ENCODE data around the gene ST7. TPM values are rescaled to one million over a fixed set of nuclear protein-coding genes. Genes with fewer than 3 reads are reported as not detected.

ST7 gene
- total and polyA plus RNA-seq, 7 experiments from 2014 or later, result 2.1 to 6.4 (median 4.1) TPM

- Mint-ChIP-seq H3K4me1 (peaks cover 0 to 3% (median 0%) of the 10 kb centered on the region in 7 donors), H3K9me3 (no peaks in the 10 kb centered on the region), H3K27me3 (no peaks in the 10 kb centered on the region), H3K4me3 (no peak overlapping the region), H3K27ac (no peak overlapping the region), H3K36me3 (peaks cover 0 to 18% (median 7%) of the 10 kb centered on the region in 5 donors)
- ChIA-PET POLR2A (no interaction called here), CTCF (no interaction called here)
- no peak overlapping the region for H3K4me3 ChIP-seq (ENCODE audit: low read length)
- H3K4me1 ChIP-seq (ENCODE audit: control insufficient read depth in 2 of 2, insufficient read depth in 2 of 2, low read length in 2 of 2), result no peaks in the 10 kb centered on the region
- H3K27ac ChIP-seq (ENCODE audit: low read depth, low read length), result no peak overlapping the region
- no peaks in the 10 kb centered on the region for H3K27me3 ChIP-seq (ENCODE audit: control insufficient read depth in 2 of 2, insufficient read depth in 2 of 2, low read length in 2 of 2)
- no peaks in the 10 kb centered on the region for H3K9me3 ChIP-seq (ENCODE audit: control insufficient read depth in 2 of 3, low read length in 3 of 3)
- intact Hi-C loops (cut with micrococcal nuclease), result no loop called here
- DNase-seq, result no peak
- no peaks in the 10 kb centered on the region for H3K36me3 ChIP-seq (ENCODE audit: control insufficient read depth in 2 of 3, insufficient read depth in 3 of 3, low read length in 3 of 3)
- ATAC-seq, result no peak
Measured at GRCh38 chr7:117137868-117138267, 184.6 kb downstream of the ST7 start.

GRCh38 chr7:117138495-117138894, 185.2 kb downstream of the ST7 start:
- ATAC-seq, result no peak
- Histone ChIP-seq H3K27me3 (ENCODE audit: control insufficient read depth in 2 of 2, insufficient read depth in 2 of 2, low read length in 2 of 2) (no peaks in the 10 kb centered on the region), H3K36me3 (ENCODE audit: control insufficient read depth in 2 of 3, insufficient read depth in 3 of 3, low read length in 3 of 3) (no peaks in the 10 kb centered on the region), H3K4me3 (ENCODE audit: low read length) (no peak overlapping the region), H3K27ac (ENCODE audit: low read depth, low read length) (no peak overlapping the region), H3K9me3 (ENCODE audit: control insufficient read depth in 2 of 3, low read length in 3 of 3) (no peaks in the 10 kb centered on the region), H3K4me1 (ENCODE audit: control insufficient read depth in 2 of 2, insufficient read depth in 2 of 2, low read length in 2 of 2) (no peaks in the 10 kb centered on the region)
- Mint-ChIP-seq H3K4me3 (no peak overlapping the region), H3K4me1 (peaks cover 0 to 8% (median 0%) of the 10 kb centered on the region in 7 donors), H3K36me3 (peaks cover 0 to 21% (median 8%) of the 10 kb centered on the region in 5 donors), H3K27ac (no peak overlapping the region), H3K9me3 (no peaks in the 10 kb centered on the region), H3K27me3 (no peaks in the 10 kb centered on the region)
- POLR2A ChIA-PET, result no interaction called here
- CTCF ChIA-PET, result interaction anchor here (0.6 kb wide), 1 partner anchor 18 kb away, joined by 3 read pairs; no protein-coding TSS in a partner anchor
- no peak for DNase-seq
- intact Hi-C loops (cut with micrococcal nuclease), result no loop called here

GRCh38 chr7:117138981-117139380, 185.7 kb downstream of the ST7 start:
- DNase-seq, result no peak
- ATAC-seq, result no peak
- H3K36me3 ChIP-seq (ENCODE audit: control insufficient read depth in 2 of 3, insufficient read depth in 3 of 3, low read length in 3 of 3), result no peaks in the 10 kb centered on the region
- no peaks in the 10 kb centered on the region for H3K4me1 ChIP-seq (ENCODE audit: control insufficient read depth in 2 of 2, insufficient read depth in 2 of 2, low read length in 2 of 2)
- no peak overlapping the region for H3K4me3 ChIP-seq (ENCODE audit: low read length)
- H3K27me3 ChIP-seq (ENCODE audit: control insufficient read depth in 2 of 2, insufficient read depth in 2 of 2, low read length in 2 of 2), result no peaks in the 10 kb centered on the region
- Mint-ChIP-seq H3K27ac (no peak overlapping the region), H3K4me3 (no peak overlapping the region), H3K27me3 (no peaks in the 10 kb centered on the region), H3K36me3 (peaks cover 0 to 21% (median 8%) of the 10 kb centered on the region in 5 donors), H3K4me1 (peaks cover 0 to 8% (median 0%) of the 10 kb centered on the region in 7 donors), H3K9me3 (no peaks in the 10 kb centered on the region)
- intact Hi-C loops (cut with micrococcal nuclease), result no loop called here
- H3K9me3 ChIP-seq (ENCODE audit: control insufficient read depth in 2 of 3, low read length in 3 of 3), result no peaks in the 10 kb centered on the region
- POLR2A ChIA-PET, result no interaction called here
- no peak overlapping the region for H3K27ac ChIP-seq (ENCODE audit: low read depth, low read length)
- CTCF ChIA-PET, result interaction anchor here (0.6 kb wide), 1 partner anchor 19 kb away, joined by 3 read pairs; no protein-coding TSS in a partner anchor

- intact Hi-C loops (cut with micrococcal nuclease), result no loop called here
- Mint-ChIP-seq H3K36me3 (peaks cover 0 to 17% (median 6%) of the 10 kb centered on the region in 5 donors), H3K27ac (no peak overlapping the region), H3K4me3 (no peak overlapping the region), H3K27me3 (no peaks in the 10 kb centered on the region), H3K9me3 (no peaks in the 10 kb centered on the region), H3K4me1 (peaks cover 0 to 8% (median 0%) of the 10 kb centered on the region in 7 donors)
- H3K27me3 ChIP-seq (ENCODE audit: control insufficient read depth in 2 of 2, insufficient read depth in 2 of 2, low read length in 2 of 2), result no peaks in the 10 kb centered on the region
- no peak for DNase-seq
- no peak overlapping the region for H3K4me3 ChIP-seq (ENCODE audit: low read length)
- no peaks in the 10 kb centered on the region for H3K36me3 ChIP-seq (ENCODE audit: control insufficient read depth in 2 of 3, insufficient read depth in 3 of 3, low read length in 3 of 3)
- no peak overlapping the region for H3K27ac ChIP-seq (ENCODE audit: low read depth, low read length)
- CTCF ChIA-PET, result interaction anchor here (0.7 kb wide), 1 partner anchor 10 kb away, joined by 3 read pairs; no protein-coding TSS in a partner anchor
- no peak for ATAC-seq
- H3K4me1 ChIP-seq (ENCODE audit: control insufficient read depth in 2 of 2, insufficient read depth in 2 of 2, low read length in 2 of 2), result no peaks in the 10 kb centered on the region
- no peaks in the 10 kb centered on the region for H3K9me3 ChIP-seq (ENCODE audit: control insufficient read depth in 2 of 3, low read length in 3 of 3)
- POLR2A ChIA-PET, result no interaction called here
Measured at GRCh38 chr7:117139397-117139984, 186.2 kb downstream of the ST7 start.

GRCh38 chr7:117140921-117141320, 187.6 kb downstream of the ST7 start:
- intact Hi-C loops (cut with micrococcal nuclease), result no loop called here
- Mint-ChIP-seq H3K4me3 (no peak overlapping the region), H3K9me3 (no peaks in the 10 kb centered on the region), H3K27ac (no peak overlapping the region), H3K4me1 (peaks cover 0 to 4% (median 0%) of the 10 kb centered on the region in 7 donors), H3K27me3 (no peaks in the 10 kb centered on the region), H3K36me3 (peaks cover 0 to 17% (median 5%) of the 10 kb centered on the region in 5 donors)
- no peaks in the 10 kb centered on the region for H3K4me1 ChIP-seq (ENCODE audit: control insufficient read depth in 2 of 2, insufficient read depth in 2 of 2, low read length in 2 of 2)
- no peak overlapping the region for H3K27ac ChIP-seq (ENCODE audit: low read depth, low read length)
- no peak for ATAC-seq
- ChIA-PET POLR2A (no interaction called here), CTCF (no interaction called here)
- H3K36me3 ChIP-seq (ENCODE audit: control insufficient read depth in 2 of 3, insufficient read depth in 3 of 3, low read length in 3 of 3), result no peaks in the 10 kb centered on the region
- no peak overlapping the region for H3K4me3 ChIP-seq (ENCODE audit: low read length)
- no peak for DNase-seq
- H3K9me3 ChIP-seq (ENCODE audit: control insufficient read depth in 2 of 3, low read length in 3 of 3), result no peaks in the 10 kb centered on the region
- no peaks in the 10 kb centered on the region for H3K27me3 ChIP-seq (ENCODE audit: control insufficient read depth in 2 of 2, insufficient read depth in 2 of 2, low read length in 2 of 2)

- CTCF ChIA-PET, result no interaction called here
- Mint-ChIP-seq H3K27ac (peak overlapping the region in 1 of 9 donors; percentile 3), H3K4me1 (peaks cover 0 to 4% (median 0%) of the 10 kb centered on the region in 7 donors), H3K4me3 (no peak overlapping the region), H3K27me3 (no peaks in the 10 kb centered on the region), H3K36me3 (peaks cover 0 to 17% (median 5%) of the 10 kb centered on the region in 5 donors), H3K9me3 (no peaks in the 10 kb centered on the region)
- Histone ChIP-seq H3K27me3 (ENCODE audit: control insufficient read depth in 2 of 2, insufficient read depth in 2 of 2, low read length in 2 of 2) (no peaks in the 10 kb centered on the region), H3K27ac (ENCODE audit: low read depth, low read length) (no peak overlapping the region), H3K4me3 (ENCODE audit: low read length) (no peak overlapping the region), H3K9me3 (ENCODE audit: control insufficient read depth in 2 of 3, low read length in 3 of 3) (no peaks in the 10 kb centered on the region), H3K36me3 (ENCODE audit: control insufficient read depth in 2 of 3, insufficient read depth in 3 of 3, low read length in 3 of 3) (no peaks in the 10 kb centered on the region), H3K4me1 (ENCODE audit: control insufficient read depth in 2 of 2, insufficient read depth in 2 of 2, low read length in 2 of 2) (no peaks in the 10 kb centered on the region)
- POLR2A ChIA-PET, result no interaction called here
- intact Hi-C loops (cut with micrococcal nuclease), result no loop called here
- ATAC-seq (no peak), DNase-seq (no peak)
Measured at GRCh38 chr7:117143066-117143465, 189.8 kb downstream of the ST7 start.

- CTCF ChIA-PET, result no interaction called here
- H3K27ac Mint-ChIP-seq, result no peak overlapping the region
Measured at GRCh38 chr7:117143580-117143979, 190.3 kb downstream of the ST7 start.

More at GRCh38 chr7:117143580-117143979, 190.3 kb downstream of the ST7 start:
- H3K9me3 ChIP-seq (ENCODE audit: control insufficient read depth in 2 of 3, low read length in 3 of 3), result no peaks in the 10 kb centered on the region
- ATAC-seq (no peak), DNase-seq (no peak)
- no peak overlapping the region for H3K27ac ChIP-seq (ENCODE audit: low read depth, low read length)
- Mint-ChIP-seq H3K4me3 (no peak overlapping the region), H3K9me3 (no peaks in the 10 kb centered on the region), H3K4me1 (peaks cover 0 to 4% (median 0%) of the 10 kb centered on the region in 7 donors), H3K36me3 (peaks cover 0 to 17% (median 5%) of the 10 kb centered on the region in 5 donors), H3K27me3 (no peaks in the 10 kb centered on the region)
- H3K36me3 ChIP-seq (ENCODE audit: control insufficient read depth in 2 of 3, insufficient read depth in 3 of 3, low read length in 3 of 3), result no peaks in the 10 kb centered on the region
- H3K4me1 ChIP-seq (ENCODE audit: control insufficient read depth in 2 of 2, insufficient read depth in 2 of 2, low read length in 2 of 2), result no peaks in the 10 kb centered on the region
- H3K4me3 ChIP-seq (ENCODE audit: low read length), result no peak overlapping the region
- H3K27me3 ChIP-seq (ENCODE audit: control insufficient read depth in 2 of 2, insufficient read depth in 2 of 2, low read length in 2 of 2), result no peaks in the 10 kb centered on the region
- POLR2A ChIA-PET, result no interaction called here
- intact Hi-C loops (cut with micrococcal nuclease), result no loop called here

Data from naive thymus-derived CD4-positive, alpha-beta T cell (primary cell).